UCSD-AML1 (cell line): ENCODE results near the gene CDH12.
"Not testable (repeated sequence)": the region's sequence is repeated elsewhere in the genome, so short reads cannot be mapped to it uniquely, and the experiment has no call there.

Experiments
- DNase-seq: peaks from one replicate; lab custom pipeline; 2025; ENCODE audit not compliant: unreplicated experiment; lab: John Stamatoyannopoulos, UW

The CDH12 gene

GRCh38 chr5:22315052-22315451 is 538.1 kb downstream of the CDH12 start:
- not testable (repeated sequence) for DNase-seq

DNA sequence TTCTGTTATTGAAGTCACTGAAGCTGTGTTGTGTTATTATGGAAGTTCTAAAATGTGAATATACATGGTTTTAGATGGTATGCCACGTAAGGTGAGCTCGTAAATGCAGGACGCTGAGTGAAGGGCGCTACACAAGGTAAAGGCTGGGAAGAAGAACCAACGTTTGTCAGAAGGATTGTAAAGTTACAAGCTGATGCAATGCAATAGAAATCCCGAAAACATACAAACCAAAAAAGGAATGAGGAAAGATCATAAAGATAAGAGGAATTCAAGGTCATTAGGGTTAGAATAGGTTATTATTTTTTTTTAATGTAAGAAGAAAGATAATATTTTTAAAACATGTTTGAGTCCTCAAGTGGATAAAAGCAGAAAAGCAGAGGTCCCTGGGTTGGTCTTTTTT is 538.6 kb downstream of the CDH12 start:
- DNase-seq, result no peak

- DNase-seq, result no peak
Observed at GRCh38 chr5:22306011-22306410, 547.1 kb downstream of the CDH12 start.

GRCh38 chr5:22295832-22296231 is 557.3 kb downstream of the CDH12 start:
- DNase-seq, result no peak

- no peak for DNase-seq
Observed at GRCh38 chr5:22293147-22293546, 560.0 kb downstream of the CDH12 start.

DNA sequence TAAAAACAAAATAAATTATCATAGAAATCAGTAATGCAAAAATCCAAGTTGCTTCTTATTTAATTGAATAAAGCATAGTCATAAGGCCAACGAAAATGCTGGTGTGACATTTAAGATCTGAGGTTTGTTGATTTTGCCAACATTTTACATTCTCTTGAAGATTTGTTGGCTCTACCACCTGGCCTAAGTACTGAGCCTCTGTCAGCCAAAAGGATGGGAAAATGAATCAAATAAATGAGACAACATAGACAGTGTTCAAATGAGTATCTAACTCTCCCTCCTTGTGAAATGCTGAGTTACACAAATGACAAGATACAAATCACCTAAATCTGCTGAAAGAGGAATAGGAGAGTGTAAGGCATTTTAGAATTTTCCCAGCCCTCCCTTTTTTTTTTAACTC is 575.0 kb downstream of the CDH12 start:
- DNase-seq, result no peak

GRCh38 chr5:22277006-22277405 is 576.1 kb downstream of the CDH12 start:
- DNase-seq, result no peak

DNA sequence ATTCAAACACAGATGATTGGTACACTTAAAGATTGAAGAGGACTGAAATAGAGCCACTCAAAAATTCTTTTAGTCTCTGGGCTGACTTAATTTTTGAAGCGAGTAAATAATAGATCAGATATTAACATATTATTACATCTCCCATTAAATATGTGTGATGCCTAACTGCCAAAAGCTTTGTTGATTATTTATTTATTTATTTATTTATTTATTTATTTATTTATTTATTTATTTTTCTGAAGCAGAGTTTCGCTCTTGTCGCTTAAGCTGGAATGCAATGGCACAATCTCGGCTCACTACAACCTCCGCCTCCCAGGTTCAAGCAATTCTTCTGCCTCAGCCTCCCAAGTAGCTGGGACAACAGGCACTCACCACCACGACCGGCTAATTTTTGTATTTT is 587.3 kb downstream of the CDH12 start:
- not testable (repeated sequence) for DNase-seq

DNA sequence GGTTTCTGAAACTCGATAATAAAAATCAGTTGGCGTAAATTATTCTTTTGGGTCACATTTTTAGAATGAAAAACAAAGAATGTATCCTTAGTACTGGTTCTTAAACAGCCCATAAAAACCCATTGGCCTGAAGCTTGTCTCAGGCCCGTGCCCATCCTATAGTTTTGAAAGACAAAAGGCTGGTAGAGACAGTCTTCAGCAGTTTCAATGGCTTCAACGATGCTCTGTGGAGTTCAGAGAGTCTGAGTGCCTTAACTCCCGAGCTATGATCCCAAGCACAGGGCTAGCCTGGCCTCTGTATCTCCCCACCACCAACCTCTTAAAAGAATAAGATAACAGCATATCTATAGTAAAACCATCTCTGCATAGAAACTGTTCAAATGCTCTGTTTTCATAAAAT is 595.0 kb downstream of the CDH12 start:
- DNase-seq, result no peak

DNA sequence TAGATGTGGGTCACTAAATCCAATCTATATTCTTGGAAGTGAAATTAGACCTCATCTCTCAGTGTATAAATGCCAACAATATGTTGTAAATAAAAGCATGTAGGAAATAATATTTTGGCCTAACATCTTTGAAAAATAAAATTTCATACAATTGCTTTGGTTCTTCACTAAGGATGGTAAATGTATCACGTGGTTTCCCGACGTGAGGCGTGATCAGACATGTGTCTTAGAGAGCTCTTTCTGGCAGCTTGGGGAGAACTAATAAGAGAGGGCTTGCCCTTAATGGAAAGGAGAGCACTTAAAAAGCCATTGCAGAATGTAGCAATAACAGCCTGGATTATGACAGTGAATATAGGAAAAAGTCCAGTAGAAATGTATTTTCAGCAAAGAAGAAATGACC is 602.6 kb downstream of the CDH12 start:
- DNase-seq, result no peak

DNA sequence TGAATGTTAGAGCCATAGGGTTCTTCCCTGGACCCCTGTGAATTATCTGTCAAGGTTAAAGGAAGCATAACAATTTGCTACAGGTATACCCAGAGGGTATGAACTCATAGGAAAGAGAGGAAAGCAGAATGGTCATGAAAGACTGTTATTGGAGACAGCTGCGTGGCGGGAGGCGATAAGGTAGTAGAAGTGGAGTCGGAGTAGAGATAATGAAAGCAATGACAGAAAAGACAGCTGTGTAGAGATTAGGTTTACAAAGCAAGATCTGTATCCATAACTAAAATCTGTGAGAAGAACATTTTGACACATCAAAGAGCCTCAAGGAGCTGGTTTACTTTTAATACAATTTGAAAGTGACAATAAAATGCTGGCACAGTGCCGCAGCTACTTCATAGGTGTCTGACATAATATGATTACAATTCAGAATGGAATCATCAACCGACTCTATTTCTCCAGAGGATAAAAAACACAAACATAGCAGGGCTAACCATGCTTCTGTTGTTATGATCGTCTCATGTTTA is 603.9 kb downstream of the CDH12 start:
- no peak for DNase-seq

DNA sequence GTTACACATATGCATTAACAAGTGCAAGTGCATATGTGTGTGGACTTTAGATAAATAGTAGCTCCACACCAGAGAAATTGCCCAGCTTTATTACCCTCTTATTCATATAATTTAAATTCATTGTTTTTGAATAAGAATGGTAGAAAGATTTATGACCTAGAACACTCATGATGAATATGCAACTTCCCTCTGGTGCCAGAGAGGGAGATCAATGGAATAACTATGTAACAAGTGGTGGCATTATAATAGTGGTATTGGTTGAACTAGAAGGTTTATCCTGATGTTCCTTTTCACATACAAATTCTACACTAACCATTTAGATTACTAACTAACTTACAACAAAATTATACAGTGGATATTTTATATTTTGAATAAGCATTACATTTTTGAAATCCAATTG is 607.4 kb downstream of the CDH12 start:
- no peak for DNase-seq

GRCh38 chr5:22242532-22242931 is 610.6 kb downstream of the CDH12 start:
- no peak for DNase-seq

DNA sequence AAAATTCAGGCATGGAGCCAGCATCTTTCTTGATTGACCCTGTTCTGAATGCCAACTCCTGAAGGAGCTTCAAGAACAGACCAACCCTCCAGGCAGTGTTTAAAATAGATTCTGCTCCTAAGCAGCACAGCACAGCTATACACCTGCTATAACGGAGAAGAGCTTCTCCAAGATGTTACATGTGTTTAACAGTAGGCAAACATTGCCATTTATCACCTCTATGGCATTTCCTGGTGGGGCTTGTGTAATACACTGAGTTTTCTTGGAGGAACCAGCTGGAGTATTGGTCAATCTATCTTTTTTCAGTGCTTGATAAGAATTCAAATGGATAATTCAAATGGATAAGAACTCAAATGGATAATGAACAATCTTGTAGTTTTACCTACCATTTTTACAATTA is 615.1 kb downstream of the CDH12 start:
- DNase-seq, result no peak

DNA sequence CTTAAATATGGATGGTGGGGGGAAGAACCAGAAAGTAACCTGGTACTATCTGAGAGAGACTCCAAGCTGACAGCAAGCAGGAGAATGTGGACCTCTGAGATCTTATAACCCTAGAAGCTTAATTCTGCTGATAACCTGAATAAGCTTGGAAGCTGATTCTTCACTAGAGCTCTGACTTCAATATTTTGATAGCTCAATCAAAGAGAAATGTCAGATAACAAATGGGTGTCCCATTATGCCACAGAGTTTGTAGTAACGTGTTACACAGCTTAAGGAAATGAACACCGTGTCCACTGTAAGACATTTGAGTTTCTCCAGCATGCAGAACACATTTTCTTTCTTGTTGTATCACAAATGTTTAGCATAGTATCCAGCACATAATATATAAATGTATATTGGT is 626.7 kb downstream of the CDH12 start:
- DNase-seq, result no peak

- no peak for DNase-seq
Observed at GRCh38 chr5:22223079-22223478, 630.1 kb downstream of the CDH12 start.

- peak; percentile 15 for DNase-seq
Observed at GRCh38 chr5:22213703-22214495, 639.2 kb downstream of the CDH12 start.

GRCh38 chr5:22212254-22212991 is 640.7 kb downstream of the CDH12 start:
- DNase-seq, result not testable (repeated sequence)

DNA sequence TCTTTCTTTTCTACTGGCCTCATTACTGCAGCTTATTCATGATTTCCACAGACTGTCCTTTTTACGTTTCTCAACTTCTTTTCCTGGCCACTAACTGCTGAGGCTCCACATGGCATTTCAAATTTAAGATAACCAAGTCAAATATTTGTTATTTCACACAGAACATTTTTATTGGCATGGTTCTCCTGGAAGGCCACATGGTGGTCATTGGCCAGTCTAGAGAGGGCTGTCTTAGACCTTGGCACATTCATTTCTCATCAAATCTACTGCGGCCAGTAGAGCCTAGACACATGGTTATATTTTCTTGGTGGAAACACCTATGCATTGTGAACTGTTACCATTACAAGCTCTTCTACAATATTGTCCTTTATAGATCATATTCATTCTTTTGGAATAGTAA is 644.7 kb downstream of the CDH12 start:
- not testable (repeated sequence) for DNase-seq

- DNase-seq, result not testable (repeated sequence)
Observed at GRCh38 chr5:22188651-22189050, 664.5 kb downstream of the CDH12 start.

DNA sequence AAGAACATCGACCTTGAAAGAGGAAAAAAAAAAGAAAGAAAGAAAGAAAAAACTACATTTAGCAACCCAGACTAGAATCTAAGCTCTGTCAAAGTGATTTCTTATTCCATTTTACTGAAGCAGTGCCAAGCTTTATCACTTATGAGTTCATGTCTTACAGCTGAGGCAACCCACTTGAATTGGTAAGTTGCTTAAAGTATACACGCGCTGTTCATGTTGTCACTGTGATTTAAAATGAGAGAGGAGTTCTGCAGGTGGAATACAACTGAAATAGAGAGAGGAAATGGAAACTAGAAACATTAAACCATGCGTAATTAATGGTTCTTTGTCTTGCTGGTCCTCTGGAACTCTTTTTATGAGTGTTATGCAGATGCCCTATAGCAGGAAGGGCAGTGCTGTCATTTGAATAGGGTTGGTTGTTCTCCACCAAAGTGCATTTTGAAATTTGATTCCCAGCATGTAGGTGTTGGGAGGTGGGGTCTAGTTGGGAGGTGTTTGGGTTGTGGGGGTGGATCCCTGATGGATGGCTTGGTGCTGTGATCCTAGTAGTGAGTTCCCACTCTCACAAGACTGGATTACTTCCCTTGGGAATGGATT is 665.4 kb downstream of the CDH12 start:
- DNase-seq, result not testable (repeated sequence)

- DNase-seq, result not testable (repeated sequence)
Observed at GRCh38 chr5:22169226-22169625, 683.9 kb downstream of the CDH12 start.
